ENCODE results near the gene DPP6.

The DPP6 gene

DNA sequence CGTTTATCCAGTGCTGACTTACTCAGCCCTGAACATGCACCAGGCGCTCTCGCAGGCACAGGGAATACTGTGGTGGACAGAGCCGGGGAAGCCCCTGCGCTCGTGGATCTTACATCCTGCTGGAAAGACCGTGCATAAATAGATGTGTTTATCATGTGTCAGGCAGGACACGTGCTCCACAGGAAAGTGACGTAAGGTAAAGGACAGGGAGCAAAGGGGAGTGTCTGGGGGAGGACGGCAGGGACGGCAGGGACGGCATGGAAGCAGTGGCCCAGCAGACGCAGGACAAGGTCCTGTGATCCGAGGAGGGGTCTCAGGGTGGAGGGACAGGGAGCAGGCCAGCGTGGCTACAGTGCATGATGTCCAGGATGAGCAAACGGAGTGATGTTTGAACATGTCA is 540.2 kb downstream of the DPP6 start:
- no peak for DNase-seq (ENCODE audit: low read depth in 3 of 3)

DNA sequence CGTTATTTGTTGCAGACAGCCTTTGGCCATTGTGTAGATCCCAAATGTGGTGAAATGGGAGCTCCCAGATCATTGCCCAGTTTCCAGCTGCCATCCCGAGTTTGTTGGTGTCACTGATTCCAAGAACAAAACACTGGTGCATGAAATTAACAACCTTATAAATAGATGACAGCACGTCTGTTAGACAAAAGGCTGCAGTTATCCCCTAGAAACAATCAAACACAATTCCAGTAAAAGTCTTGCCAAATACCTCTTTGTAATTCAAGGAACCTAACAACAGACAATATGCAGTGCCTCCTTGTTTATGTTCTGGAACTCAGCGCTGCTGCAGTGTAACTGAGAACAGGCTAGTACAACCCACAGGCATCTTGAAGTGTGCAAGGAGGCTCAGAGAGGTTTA is 546.2 kb downstream of the DPP6 start:
- DNase-seq (ENCODE audit: low read depth in 3 of 3) = no peak

GRCh38 chr7:154598864-154599263 is 546.7 kb downstream of the DPP6 start:
- DNase-seq (ENCODE audit: low read depth in 3 of 3) = no peak

DNA sequence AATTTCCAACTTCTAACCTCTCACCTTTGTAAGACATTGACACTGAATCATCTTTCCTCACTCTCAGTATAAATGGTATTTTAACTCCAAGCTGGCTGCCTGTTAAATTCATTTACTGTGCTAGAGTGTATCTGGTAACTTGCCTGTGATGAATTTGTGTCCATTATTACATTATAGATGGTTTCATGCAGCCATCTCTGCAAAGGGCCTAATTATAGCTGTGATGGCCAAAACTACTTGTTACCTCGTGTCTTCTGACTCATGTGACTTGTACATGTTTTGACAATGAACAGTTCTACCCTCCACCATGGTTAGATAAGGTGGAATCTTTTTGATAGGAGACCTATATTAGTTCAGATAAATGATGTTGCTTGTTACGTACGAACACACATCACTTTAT is 558.7 kb downstream of the DPP6 start:
- DNase-seq (ENCODE audit: low read depth in 3 of 3) = no peak

DNA sequence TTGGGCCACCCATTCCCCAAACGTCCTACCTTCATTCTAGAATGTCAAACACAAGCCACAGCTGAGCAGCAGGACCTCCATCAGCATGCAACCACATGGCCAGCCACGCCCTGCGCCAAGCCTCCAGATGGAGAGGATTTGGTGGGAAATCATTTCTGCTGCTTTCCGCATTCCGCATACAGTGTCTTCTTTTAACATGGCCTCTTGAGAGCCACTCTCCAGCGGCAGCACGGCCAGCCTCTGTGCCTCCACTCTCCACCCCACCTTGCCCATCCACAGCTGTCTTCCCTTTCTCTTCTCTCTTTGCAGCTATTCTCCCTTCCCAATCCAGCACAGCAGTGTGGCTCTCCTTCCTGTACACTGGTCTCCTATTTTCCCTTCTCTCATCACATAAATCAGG is 561.6 kb downstream of the DPP6 start:
- DNase-seq (ENCODE audit: low read depth in 3 of 3) = no peak

DNA sequence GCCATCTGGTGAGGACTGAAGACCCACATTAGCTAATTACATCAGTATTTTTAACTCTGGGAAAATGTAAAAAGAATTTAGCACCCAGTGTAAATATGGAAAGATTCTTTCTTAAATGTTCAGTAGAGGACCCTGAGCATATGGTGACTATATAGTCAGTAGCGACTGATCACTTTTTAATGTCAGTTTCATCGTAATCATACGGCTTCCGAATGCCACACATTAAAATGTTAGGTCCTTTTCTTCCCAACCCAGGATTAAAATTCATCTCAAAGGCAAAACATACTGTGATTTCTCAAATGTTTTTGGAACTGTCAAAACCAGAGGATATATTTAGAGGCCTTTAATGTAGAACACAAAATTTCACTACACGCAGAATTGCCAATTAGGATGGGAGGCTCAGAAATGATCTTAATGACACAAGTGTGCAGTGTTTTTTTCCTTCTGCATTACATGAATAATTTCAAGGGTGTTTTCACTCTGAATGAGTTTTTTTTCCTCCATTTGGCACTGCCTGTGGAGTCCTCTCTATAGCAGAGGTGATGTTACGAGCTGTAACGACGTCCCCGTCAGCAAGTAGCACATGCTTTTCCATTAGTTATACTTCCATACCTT is 568.0 kb downstream of the DPP6 start:
- no peak for DNase-seq (ENCODE audit: low read depth in 3 of 3)

DNA sequence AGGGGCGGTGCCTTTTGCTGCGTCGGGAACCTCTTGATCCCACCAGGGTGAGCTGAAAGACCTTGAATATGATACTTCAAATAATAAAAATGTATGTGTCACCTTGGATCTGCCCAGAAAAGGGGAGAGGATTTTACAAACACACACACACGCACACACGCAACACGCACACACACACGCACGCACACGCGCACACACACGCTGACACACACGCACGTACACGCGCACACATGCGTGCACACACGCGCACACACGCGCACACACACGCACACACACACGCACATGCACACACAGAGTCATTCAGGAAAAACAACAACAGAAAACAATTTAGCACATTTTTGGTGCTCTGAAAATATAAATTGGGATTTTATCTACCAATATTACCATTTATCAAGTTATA is 571.2 kb downstream of the DPP6 start:
- no peak for DNase-seq (ENCODE audit: low read depth in 3 of 3)

DNA sequence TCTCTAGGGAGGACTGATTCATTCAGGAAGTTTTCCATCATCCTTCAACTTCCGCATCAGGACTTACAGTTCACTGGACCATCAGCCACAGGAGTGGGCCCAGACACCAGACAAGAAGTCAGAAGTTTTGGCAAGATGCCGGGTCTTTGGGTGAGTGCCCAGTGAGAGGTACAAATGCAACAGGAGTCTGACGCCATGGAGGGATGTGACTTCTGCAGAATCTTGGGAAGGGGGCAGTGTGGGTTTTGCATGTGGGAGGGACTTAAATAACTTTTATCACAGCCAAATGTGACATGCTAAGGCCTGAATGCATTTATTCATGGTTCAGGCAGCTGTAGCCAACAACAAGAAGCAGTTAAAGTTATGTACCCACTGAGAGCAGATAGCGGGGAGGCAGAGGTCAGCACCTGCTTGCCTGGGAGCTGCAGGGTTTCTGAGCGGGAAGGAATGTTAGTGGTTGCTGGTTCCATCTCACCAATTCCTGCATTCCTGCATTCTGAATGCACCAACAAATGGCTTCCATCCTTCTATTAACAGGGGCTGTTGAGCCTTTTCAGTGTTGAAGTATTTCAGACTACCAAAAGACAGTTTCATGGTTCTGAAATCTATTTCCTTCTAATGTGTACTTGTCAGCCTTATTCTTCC is 575.6 kb downstream of the DPP6 start:
- DNase-seq (ENCODE audit: low read depth in 3 of 3) = no peak

- DNase-seq (ENCODE audit: low read depth in 3 of 3) = no peak
These were observed 576.4 kb downstream of the DPP6 start for GRCh38 chr7:154628556-154628955.

DNA sequence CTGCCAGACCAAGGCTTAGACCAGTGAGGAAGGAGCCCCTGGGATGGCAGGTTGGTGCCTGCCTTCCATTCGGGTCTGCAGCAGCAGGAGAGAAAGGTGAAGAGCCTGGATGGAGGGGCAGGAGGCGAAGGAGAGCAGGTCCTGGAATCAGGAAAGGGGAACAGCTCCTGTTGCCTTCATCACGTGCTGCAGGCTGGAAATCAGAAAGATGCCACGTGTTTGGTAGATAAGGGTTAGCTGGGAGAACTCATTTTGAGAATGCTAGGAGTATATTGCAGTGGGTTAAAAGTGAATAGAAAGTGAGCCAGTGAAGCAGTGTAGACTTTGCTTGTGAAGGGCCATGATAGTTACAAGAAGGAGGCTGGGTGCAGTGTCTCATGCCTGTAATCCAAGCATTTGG is 579.0 kb downstream of the DPP6 start:
- DNase-seq (ENCODE audit: low read depth in 3 of 3) = no peak

DNA sequence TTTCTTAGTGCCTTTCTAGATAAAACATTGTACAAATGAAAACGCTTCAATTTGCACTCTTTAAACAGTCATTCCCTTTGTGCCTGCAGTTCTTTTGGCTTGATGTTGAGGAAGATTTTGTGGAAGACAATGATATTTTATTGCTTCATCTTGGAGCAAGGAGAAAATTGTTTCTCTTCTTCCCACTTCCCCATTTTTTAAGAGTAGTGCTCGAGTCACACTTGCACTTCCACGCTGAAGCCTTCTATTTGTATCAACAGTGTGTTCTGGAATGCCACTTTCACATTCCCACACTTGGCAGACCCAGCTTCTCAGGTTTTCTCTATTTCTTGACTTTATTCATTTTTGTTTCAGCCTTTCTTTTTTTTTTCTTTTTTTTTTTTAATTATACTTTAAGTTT is 581.4 kb downstream of the DPP6 start:
- no peak for DNase-seq (ENCODE audit: low read depth in 3 of 3)

DNA sequence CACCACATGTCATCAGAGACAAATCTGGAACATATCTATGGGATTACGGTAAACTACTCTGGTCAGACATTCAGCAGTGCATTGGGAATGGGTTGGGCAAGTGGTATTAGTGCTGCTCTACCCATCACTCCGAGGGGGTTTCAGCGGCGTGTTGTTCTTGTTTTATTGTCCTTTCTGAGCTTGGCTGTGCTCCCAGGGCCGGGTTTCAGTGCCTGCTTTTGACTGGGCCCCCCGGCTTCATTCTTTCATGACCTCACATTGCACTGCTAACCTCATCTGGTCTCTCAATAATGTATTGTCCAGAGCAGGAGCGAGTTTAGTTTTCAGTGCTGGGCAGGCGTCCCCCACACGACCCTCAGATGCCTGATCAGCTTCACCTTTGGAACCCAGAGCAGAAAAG is 586.1 kb downstream of the DPP6 start:
- DNase-seq (ENCODE audit: low read depth in 3 of 3) = no peak

GRCh38 chr7:154640266-154640865 is 588.2 kb downstream of the DPP6 start:
- DNase-seq (ENCODE audit: low read depth in 3 of 3) = no peak

DNA sequence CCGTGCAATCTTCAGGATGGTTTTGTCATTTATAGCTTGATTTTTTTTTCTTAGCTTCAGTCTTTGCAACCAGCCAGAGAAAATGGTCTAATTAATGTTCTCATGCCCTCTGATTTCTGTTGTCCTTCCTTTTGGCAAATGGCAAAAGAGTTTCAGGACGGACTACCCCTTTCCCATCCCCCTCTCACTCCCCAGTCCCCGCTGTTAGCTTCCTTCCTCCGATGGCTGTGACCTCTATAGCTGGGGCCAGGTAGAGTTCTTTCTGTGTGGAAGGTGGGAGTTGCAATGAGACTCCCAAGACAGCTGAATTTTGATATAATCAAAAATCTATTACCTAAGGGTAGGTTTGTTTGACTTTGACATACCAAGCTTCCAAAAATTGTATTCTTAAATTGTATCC is 588.7 kb downstream of the DPP6 start:
- DNase-seq (ENCODE audit: low read depth in 3 of 3) = no peak

GRCh38 chr7:154644366-154644765 is 592.2 kb downstream of the DPP6 start:
- DNase-seq (ENCODE audit: low read depth in 3 of 3) = no peak

GRCh38 chr7:154646126-154647013 is 594.2 kb downstream of the DPP6 start:
- DNase-seq (ENCODE audit: low read depth in 3 of 3) = no peak

DNA sequence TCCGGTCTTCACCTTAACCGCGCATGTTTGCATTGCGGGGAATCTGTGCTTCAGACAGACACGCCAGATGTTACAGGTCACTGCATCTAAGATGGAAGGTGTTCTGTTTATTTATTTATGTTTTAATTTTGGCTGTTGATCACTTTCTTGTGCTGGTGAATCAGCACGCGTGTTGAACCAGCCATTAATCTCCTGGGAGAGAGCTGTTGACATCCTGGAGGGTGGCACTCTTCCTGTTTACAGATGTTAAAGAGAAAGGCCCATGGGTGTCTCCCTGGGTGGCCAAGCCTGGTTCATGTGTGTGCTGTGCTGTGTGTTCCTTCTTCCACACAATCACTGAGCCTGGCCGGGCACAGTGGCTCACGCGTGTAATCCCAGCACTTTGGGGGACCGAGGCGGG is 595.4 kb downstream of the DPP6 start:
- no peak for DNase-seq (ENCODE audit: low read depth in 3 of 3)

- no peak for DNase-seq (ENCODE audit: low read depth in 3 of 3)
These were observed 596.8 kb downstream of the DPP6 start for GRCh38 chr7:154649015-154649414.

DNA sequence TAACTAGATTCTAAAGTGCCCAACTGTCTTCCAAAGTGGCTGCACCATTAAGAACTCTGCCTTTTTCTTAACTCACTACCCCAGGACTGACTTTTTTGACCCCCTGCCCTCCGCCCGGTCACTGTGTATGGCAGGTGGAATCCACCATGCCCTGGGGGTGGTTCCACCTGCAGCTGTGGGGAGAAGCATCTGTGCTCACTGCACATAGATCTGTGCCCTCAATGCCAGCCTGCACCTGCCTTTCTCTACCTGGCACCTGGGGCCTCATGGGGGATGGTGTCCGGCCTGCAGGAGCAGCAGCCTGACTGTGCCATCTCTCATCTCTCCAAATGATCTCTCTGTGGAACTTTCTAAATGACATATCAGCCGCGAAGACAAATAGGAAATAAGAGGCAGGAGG is 597.2 kb downstream of the DPP6 start:
- DNase-seq (ENCODE audit: low read depth in 3 of 3) = no peak

DNA sequence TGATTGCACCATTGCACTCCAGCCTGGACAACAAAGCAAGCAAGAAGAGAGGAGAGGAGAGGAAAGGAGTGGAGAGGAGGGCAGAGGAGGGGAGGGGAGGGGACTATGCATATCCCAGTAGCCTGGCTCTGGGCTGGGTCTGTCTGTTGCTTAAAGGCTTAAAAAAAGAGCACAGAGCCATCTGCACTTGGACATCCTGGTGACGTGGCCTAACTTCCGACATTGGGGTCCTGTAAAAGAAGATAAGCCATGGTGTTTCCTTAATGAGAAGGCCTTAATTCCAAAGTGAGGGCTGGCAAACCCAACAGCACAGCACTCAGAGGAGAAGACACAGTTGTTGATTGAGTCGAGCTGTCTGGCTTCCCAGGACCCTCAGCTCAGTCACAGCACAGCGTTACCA is 598.1 kb downstream of the DPP6 start:
- no peak for DNase-seq (ENCODE audit: low read depth in 3 of 3)

DNA sequence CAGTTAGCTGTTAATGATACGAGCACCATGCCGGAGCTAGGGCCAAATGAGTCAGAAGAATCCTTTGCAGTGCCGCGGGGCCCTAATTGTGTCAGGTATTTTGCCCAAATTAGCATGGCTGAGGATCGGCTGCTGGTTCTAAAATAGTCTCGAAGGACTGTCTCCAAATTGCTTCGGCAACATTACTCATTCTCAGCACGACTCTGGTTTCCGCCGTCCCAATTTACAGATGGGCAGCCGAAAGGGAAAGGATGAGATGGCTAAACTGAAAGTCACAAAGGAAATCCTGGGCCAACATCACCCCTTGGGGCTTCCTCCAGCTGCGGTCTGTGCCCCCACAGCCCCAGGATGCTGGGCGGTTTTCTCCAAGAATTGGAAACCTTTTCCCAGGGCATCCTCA is 599.3 kb downstream of the DPP6 start:
- no peak for DNase-seq (ENCODE audit: low read depth in 3 of 3)

DNA sequence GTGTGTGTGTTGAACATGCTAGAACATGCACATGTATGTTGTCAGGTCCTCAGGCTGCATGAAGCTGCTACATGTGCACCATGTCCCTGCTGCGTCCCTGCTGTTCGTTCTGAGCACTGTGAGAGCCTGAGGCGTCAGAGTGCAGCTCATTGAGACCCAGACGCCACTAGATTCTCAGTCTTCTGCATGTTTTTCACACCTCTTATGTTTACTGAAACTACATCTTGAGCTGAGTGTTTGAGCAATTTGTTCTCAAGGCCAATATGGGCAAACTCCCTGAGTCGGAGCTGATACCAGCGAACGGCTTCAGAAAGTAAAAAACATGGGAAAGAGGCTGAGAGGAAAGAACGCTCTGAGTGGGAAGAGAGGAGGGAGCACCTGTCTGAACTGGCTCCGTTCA is 600.4 kb downstream of the DPP6 start:
- DNase-seq (ENCODE audit: low read depth in 3 of 3) = no peak

DNA sequence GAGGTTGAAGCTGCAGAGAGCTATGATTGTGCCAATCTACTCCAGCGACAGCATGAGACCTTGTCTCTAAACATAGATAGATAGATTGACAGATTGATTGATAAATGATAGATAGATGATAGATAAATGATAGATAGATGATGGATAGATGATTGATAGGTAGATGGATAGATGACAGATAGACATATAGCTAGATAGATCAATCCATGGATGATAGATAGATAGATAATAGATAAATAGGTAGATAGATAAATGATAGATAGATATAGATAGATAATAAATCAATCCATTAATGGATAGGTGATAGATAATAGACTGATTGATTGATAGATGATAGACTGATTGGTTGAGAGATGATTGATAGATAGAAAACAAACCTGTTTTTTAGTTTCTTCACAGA is 601.1 kb downstream of the DPP6 start:
- no peak for DNase-seq (ENCODE audit: low read depth in 3 of 3)

Data from stimulated activated CD4-positive, alpha-beta T cell treated with anti-CD3 and anti-CD28 coated beads, TNF-alpha, amount 100 ng/mL, for 4 hours (primary cell).